C4-2B (cell line): Measurements from ENCODE around the gene TAF1B.

Experiments
- H3K27ac ChIP-seq: fragments of 450-650 bp; 2 replicates; pipeline ENCODE4 v1.5.1; 2017
- ZFX ChIP-seq: fragments of 450-650 bp; IDR thresholded peaks from 2 replicates; pipeline ENCODE4 v1.6.1; 2017
- TF ChIP-seq, protein P1 (sequence below): fragments of 450-650 bp; conservative IDR thresholded peaks from 2 replicates; pipeline ENCODE4 v1.5.1; 2017; ENCODE audit warnings: mild to moderate bottlenecking

Gene TAF1B

GRCh38 chr2:9939587-9940485, 96.6 kb downstream of the TAF1B start:
- H3K27ac ChIP-seq = peak overlapping the region; percentile 30
- TF ChIP-seq ZFX = no peak
- TF ChIP-seq, protein P1, sequence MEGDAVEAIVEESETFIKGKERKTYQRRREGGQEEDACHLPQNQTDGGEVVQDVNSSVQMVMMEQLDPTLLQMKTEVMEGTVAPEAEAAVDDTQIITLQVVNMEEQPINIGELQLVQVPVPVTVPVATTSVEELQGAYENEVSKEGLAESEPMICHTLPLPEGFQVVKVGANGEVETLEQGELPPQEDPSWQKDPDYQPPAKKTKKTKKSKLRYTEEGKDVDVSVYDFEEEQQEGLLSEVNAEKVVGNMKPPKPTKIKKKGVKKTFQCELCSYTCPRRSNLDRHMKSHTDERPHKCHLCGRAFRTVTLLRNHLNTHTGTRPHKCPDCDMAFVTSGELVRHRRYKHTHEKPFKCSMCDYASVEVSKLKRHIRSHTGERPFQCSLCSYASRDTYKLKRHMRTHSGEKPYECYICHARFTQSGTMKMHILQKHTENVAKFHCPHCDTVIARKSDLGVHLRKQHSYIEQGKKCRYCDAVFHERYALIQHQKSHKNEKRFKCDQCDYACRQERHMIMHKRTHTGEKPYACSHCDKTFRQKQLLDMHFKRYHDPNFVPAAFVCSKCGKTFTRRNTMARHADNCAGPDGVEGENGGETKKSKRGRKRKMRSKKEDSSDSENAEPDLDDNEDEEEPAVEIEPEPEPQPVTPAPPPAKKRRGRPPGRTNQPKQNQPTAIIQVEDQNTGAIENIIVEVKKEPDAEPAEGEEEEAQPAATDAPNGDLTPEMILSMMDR = no peak

GRCh38 chr2:9941196-9941995, 98.1 kb downstream of the TAF1B start:
- no peak for TF ChIP-seq ZFX
- TF ChIP-seq, protein P1 = no peak
- no peak overlapping the region for H3K27ac ChIP-seq

GRCh38 chr2:9941996-9942390, 98.7 kb downstream of the TAF1B start:
- TF ChIP-seq, protein P1 = no peak
- no peak overlapping the region for H3K27ac ChIP-seq

GRCh38 chr2:9944330-9944758, 101.1 kb downstream of the TAF1B start:
- TF ChIP-seq, protein P1 = no peak
- TF ChIP-seq ZFX = no peak
- H3K27ac ChIP-seq = no peak overlapping the region

DNA sequence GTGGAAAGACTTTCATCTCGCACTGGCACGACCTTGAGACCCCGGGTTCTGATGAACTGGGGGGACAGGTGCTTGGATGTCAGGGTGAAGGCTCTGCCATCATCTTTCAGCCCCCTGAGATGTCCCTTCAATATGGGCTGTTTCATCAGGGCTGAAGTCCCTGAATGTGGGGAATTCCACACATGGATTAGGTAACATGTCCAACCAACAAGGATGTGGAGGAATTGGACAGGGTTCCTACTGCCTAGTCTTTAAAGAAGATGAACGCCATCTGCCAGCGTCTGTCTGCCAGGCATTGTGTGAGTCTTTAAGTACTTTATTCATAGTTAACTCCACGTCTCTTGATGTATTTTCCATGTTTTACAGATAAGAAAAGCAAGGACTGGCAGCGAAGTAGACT, 102.3 kb downstream of the TAF1B start:
- H3K27ac ChIP-seq = no peak overlapping the region
- TF ChIP-seq, protein P1 = no peak
- TF ChIP-seq ZFX = no peak

- no peak for TF ChIP-seq ZFX
- TF ChIP-seq, protein P1 = no peak
- no peak overlapping the region for H3K27ac ChIP-seq
These were observed 102.8 kb downstream of the TAF1B start for GRCh38 chr2:9946076-9946475.

DNA sequence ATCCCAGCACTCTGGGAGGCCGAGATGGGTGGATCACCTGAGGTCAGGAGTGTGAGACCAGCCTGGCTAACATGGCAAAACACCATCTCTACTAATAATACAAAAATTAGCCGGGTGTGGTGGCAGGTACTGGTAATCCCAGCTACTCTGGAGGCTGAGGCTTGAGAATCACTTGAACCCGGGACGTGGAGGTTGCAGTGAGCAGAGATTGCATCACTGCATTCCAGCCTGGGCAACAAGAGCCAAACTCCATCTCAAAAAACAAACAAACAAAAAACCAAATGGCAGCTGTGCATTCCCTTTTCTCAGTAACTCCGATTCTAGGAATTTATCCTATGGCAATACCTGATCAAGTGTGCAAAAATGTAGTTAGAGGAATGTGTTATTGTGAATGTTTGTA, 103.5 kb downstream of the TAF1B start:
- H3K27ac ChIP-seq = no peak overlapping the region
- TF ChIP-seq, protein P1 = no peak
- no peak for TF ChIP-seq ZFX
